H1 (cell line): ENCODE data around the gene STAG1. TPM values are rescaled to one million over a fixed set of nuclear protein-coding genes. Genes with fewer than 3 reads are reported as not detected.

Experiments used
- BACH1 ChIP-seq: IDR thresholded peaks from 2 replicates; pipeline ENCODE4 v1.6.1; 2012; ENCODE audit warnings: low read length, improper control_type of control experiment
- CTBP2 ChIP-seq: IDR thresholded peaks from 2 replicates; pipeline ENCODE4 v1.7.0; 2011; ENCODE audit warnings: borderline replicate concordance, mild to moderate bottlenecking, moderate library complexity, mixed read lengths, low read length; ENCODE audit not compliant: insufficient read depth, insufficient read length
- EZH2 ChIP-seq: fragments of 200-600 bp; sonication (generic); IDR thresholded peaks from 2 replicates; pipeline ENCODE4 v1.7.1; 2012; ENCODE audit warnings: low read depth, mild to moderate bottlenecking, moderate library complexity, low read length, inconsistent platforms; ENCODE audit not compliant: severe bottlenecking
- KDM5A ChIP-seq: fragments of 200-600 bp; IDR thresholded peaks from 2 replicates; pipeline ENCODE4 v1.7.1; 2012; ENCODE audit warnings: mild to moderate bottlenecking, low read length, inconsistent platforms, mixed read lengths
- RAD21 ChIP-seq, 2 experiments: IDR thresholded peaks in 1 of 2; conservative IDR thresholded peaks in 1 of 2; 2 replicates each; pipeline ENCODE4 v1.6.1; 2011; ENCODE audit warnings: low read depth in 2 of 2, low read length in 2 of 2, improper control_type of control experiment in 1 of 2, inconsistent platforms in 1 of 2, mild to moderate bottlenecking in 1 of 2, moderate library complexity in 1 of 2
- SIX5 ChIP-seq: IDR thresholded peaks from 2 replicates; pipeline ENCODE4 v1.6.1; 2011; ENCODE audit warnings: mild to moderate bottlenecking, low read depth, low read length
- SP1 ChIP-seq: IDR thresholded peaks from 2 replicates; pipeline ENCODE4 v1.6.1; 2011; ENCODE audit warnings: low read depth, low read length
- SP4 ChIP-seq: IDR thresholded peaks from 2 replicates; pipeline ENCODE4 v1.6.1; 2012; ENCODE audit warnings: low read length, inconsistent platforms
- polyA plus RNA-seq, 7 experiments: library from polyadenylated mRNA; depleted of rRNA in 3 of 7; stranded (reverse) in 5 of 7; unstranded in 2 of 7; fragments of >200 nt in 5 of 7; fragments of 200-250 nt in 2 of 7; gene quantifications; 1 replicate in 5 of 7; 2 replicates in 1 of 7; 4 replicates in 1 of 7; pipeline versions ENCODE4 v1.2.1 to v1.2.3, GENCODE V29; 2011 to 2013; ENCODE audit warnings: missing spikeins in 2 of 7, mixed read lengths in 2 of 7
- total RNA-seq: library from RNA; stranded (reverse); fragmentation: NEBNext Ultra II Directional; extraction: Animal tissue kit (Norgen Biotek cat#: 25700); gene quantifications from 2 replicates; pipeline ENCODE4 v1.2.1, GENCODE V29; 2021
- TF ChIP-seq, protein P1 (sequence below): fragments of 300-600 bp; sonication (generic); IDR thresholded peaks from 2 replicates; pipeline ENCODE4 v1.7.1; 2012; ENCODE audit warnings: low read length, moderate library complexity, mild to moderate bottlenecking, inconsistent platforms; ENCODE audit not compliant: insufficient replicate concordance
- TF ChIP-seq, protein P2 (sequence below): IDR thresholded peaks from 2 replicates; pipeline ENCODE4 v1.6.1; 2012; ENCODE audit warnings: low read length, inconsistent platforms

The STAG1 gene
- total and polyA plus RNA-seq, 2 of the 8 experiments (the other 6 are each of a cell fraction or from before 2014, with no cell fraction given): 4.6 to 23.4 TPM

DNA sequence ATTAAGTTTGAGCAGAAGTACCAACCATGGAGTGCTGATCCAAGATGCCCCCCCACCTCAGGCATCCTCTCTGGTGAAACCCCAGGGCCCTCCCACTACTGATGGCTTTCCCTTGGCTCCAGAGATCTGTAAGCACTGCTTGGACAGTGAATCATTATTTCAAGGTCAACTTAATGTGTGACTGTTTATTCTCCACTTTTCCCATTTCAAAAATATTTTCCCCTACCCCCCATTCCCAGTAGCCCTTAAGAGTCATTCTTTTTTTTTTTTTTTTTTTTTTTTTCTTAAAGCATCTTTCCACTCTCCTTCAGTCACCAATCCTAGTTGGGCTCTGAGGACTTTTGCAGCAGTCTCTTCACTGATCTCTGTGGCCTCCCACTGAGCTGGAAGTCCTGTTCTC, 419.4 kb downstream of the STAG1 start (continued):
- TF ChIP-seq, protein P1, sequence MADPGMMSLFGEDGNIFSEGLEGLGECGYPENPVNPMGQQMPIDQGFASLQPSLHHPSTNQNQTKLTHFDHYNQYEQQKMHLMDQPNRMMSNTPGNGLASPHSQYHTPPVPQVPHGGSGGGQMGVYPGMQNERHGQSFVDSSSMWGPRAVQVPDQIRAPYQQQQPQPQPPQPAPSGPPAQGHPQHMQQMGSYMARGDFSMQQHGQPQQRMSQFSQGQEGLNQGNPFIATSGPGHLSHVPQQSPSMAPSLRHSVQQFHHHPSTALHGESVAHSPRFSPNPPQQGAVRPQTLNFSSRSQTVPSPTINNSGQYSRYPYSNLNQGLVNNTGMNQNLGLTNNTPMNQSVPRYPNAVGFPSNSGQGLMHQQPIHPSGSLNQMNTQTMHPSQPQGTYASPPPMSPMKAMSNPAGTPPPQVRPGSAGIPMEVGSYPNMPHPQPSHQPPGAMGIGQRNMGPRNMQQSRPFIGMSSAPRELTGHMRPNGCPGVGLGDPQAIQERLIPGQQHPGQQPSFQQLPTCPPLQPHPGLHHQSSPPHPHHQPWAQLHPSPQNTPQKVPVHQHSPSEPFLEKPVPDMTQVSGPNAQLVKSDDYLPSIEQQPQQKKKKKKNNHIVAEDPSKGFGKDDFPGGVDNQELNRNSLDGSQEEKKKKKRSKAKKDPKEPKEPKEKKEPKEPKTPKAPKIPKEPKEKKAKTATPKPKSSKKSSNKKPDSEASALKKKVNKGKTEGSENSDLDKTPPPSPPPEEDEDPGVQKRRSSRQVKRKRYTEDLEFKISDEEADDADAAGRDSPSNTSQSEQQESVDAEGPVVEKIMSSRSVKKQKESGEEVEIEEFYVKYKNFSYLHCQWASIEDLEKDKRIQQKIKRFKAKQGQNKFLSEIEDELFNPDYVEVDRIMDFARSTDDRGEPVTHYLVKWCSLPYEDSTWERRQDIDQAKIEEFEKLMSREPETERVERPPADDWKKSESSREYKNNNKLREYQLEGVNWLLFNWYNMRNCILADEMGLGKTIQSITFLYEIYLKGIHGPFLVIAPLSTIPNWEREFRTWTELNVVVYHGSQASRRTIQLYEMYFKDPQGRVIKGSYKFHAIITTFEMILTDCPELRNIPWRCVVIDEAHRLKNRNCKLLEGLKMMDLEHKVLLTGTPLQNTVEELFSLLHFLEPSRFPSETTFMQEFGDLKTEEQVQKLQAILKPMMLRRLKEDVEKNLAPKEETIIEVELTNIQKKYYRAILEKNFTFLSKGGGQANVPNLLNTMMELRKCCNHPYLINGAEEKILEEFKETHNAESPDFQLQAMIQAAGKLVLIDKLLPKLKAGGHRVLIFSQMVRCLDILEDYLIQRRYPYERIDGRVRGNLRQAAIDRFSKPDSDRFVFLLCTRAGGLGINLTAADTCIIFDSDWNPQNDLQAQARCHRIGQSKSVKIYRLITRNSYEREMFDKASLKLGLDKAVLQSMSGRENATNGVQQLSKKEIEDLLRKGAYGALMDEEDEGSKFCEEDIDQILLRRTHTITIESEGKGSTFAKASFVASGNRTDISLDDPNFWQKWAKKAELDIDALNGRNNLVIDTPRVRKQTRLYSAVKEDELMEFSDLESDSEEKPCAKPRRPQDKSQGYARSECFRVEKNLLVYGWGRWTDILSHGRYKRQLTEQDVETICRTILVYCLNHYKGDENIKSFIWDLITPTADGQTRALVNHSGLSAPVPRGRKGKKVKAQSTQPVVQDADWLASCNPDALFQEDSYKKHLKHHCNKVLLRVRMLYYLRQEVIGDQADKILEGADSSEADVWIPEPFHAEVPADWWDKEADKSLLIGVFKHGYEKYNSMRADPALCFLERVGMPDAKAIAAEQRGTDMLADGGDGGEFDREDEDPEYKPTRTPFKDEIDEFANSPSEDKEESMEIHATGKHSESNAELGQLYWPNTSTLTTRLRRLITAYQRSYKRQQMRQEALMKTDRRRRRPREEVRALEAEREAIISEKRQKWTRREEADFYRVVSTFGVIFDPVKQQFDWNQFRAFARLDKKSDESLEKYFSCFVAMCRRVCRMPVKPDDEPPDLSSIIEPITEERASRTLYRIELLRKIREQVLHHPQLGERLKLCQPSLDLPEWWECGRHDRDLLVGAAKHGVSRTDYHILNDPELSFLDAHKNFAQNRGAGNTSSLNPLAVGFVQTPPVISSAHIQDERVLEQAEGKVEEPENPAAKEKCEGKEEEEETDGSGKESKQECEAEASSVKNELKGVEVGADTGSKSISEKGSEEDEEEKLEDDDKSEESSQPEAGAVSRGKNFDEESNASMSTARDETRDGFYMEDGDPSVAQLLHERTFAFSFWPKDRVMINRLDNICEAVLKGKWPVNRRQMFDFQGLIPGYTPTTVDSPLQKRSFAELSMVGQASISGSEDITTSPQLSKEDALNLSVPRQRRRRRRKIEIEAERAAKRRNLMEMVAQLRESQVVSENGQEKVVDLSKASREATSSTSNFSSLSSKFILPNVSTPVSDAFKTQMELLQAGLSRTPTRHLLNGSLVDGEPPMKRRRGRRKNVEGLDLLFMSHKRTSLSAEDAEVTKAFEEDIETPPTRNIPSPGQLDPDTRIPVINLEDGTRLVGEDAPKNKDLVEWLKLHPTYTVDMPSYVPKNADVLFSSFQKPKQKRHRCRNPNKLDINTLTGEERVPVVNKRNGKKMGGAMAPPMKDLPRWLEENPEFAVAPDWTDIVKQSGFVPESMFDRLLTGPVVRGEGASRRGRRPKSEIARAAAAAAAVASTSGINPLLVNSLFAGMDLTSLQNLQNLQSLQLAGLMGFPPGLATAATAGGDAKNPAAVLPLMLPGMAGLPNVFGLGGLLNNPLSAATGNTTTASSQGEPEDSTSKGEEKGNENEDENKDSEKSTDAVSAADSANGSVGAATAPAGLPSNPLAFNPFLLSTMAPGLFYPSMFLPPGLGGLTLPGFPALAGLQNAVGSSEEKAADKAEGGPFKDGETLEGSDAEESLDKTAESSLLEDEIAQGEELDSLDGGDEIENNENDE: no peak
- TF ChIP-seq KDM5A: no peak
- TF ChIP-seq EZH2: no peak
- TF ChIP-seq SIX5: no peak
- TF ChIP-seq SP4: no peak
- TF ChIP-seq CTBP2: no peak
- no peak for TF ChIP-seq RAD21 (IDR thresholded peaks at IDR 0.05 in 1 of 2, conservative IDR thresholded peaks at IDR 0.05 in 1 of 2; ENCODE audit: low read depth in 2 of 2, low read length in 2 of 2)
- TF ChIP-seq, protein P2, sequence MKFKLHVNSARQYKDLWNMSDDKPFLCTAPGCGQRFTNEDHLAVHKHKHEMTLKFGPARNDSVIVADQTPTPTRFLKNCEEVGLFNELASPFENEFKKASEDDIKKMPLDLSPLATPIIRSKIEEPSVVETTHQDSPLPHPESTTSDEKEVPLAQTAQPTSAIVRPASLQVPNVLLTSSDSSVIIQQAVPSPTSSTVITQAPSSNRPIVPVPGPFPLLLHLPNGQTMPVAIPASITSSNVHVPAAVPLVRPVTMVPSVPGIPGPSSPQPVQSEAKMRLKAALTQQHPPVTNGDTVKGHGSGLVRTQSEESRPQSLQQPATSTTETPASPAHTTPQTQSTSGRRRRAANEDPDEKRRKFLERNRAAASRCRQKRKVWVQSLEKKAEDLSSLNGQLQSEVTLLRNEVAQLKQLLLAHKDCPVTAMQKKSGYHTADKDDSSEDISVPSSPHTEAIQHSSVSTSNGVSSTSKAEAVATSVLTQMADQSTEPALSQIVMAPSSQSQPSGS: no peak
- no peak for TF ChIP-seq SP1
- TF ChIP-seq BACH1: no peak
